Breast epithelium (tissue), 3 donors: ENCODE data around the gene ARSA.

ENCODE experiments used
- CTCF ChIP-seq, 3 donors: fragments of 450-650 bp; IDR thresholded peaks; one replicate each; pipeline ENCODE4 v1.5.1; 2016 to 2017; ENCODE audit warnings: antibody characterized with exemption in 3 of 3, mild to moderate bottlenecking in 3 of 3, moderate library complexity in 3 of 3
- POLR2A ChIP-seq: fragments of 450-650 bp; IDR thresholded peaks from one replicate; pipeline ENCODE4 v1.6.1; 2016; ENCODE audit warnings: antibody characterized with exemption, mild to moderate bottlenecking, moderate library complexity

DNA sequence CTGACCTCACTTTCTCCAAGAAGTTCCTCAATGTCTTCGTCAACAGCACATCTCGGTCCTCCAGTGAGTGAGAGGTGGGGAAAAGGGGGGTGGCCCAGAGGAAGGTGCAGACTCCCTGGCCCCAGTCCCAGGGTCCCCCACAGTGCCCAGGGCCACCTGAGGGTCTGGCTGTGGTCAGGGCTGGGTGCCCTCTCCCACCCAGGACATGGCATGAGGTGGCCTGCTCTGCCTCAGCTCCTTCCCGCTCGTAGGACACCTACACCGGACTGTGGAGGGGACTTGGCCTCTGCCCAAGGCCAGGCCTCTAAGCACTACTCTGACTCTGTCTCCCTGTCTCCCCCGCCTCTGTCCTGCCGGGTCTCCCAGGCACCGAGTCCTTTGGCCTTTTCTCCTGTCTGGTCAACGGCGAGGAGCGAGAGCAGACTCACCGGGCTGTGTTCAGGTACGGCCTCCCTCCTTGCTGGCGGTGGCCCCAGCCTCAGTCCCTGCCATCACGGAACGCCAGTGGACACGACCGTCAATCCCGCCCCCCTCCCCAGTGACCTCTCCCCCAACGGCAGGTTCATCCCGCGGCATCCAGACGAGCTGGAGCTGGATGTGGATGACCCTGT, 22.8 kb downstream of the ARSA start:
- no peak for TF ChIP-seq POLR2A
- TF ChIP-seq CTCF (IDR thresholded peaks at IDR 0.05): no peak
